Stimulated activated CD8-positive, alpha-beta memory T cell treated with anti-CD3 and anti-CD28 coated beads, Interleukin-7, amount 100 ng/mL, for 1 hour (primary cell): ENCODE measurements around the gene ARHGAP12.
"Not testable (repeated sequence)": the region's sequence is repeated elsewhere in the genome, so short reads cannot be mapped to it uniquely, and the experiment has no call there.

ENCODE experiments used
- DNase-seq, 2 donors: peaks; one replicate each; pipeline ENCODE4 v3.0.0-alpha.2; 2020; ENCODE audit warnings: low read depth in 2 of 2

ARHGAP12 gene

DNA sequence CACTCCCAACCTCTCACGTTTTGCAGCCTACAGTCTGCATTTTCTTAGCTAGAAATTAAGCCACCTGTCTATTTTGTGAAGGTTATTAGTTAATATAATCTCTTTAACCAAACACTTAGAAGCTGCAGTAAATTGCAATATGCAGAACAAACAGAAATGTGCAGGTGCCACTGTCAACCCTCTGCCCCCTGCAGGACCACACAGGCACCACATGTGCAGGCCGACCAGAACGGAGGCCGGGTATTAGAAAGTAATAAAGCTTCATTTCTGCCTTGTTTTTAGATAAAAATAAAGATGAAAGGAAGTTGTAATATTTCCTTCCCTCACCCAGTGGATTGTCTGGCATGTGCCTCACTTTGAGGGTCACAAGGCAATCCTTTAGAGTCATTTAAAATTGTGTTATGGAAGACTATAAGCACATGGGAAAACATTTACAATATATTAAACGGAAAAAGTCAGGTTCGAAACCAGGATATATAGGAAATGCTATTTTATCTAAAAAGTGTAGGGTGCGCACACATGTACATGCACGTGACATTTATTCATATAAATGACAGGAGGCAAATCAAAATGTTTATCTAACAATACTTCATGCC, 158.2 kb downstream of the ARHGAP12 start:
- peak in 1 of 2 donors; percentile 38 for DNase-seq

DNA sequence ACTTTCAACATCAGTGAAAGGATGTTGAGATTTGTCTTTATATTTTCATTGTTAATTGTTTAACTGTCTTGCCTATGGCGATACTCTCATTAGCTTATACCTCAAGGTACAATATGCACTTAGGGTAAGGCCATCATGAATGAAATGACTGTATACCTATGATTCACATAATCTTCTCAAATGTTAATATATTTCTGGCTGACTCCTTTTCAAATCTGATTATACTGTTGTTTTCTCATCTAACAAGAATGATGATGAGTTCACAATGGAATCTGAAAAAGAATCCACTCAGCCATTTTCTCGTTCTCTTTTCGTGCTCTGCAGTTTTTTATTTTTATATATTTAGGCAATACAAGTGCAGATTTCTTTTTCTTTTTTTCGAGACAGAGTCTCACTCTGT, 159.1 kb downstream of the ARHGAP12 start:
- DNase-seq, result no peak

DNA sequence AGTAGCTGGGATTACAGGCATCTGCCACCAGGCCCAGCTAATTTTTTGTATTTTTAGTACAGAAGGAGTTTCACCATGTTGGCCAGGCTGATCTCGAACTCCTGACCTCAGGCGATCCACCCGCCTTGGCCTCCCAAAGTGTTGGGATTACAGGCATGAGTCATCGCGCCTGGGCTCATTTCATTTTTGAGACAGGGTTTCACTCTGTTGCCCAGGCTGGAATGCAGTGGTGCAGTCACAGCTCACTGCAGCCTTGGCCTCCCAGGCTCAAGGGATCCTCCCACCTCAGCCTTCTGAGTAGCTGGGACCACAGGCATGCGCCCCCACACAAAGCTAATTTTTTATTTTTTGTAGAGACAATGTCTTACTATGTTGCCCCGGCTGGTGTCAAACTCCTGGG, 159.7 kb downstream of the ARHGAP12 start:
- not testable (repeated sequence) for DNase-seq

DNA sequence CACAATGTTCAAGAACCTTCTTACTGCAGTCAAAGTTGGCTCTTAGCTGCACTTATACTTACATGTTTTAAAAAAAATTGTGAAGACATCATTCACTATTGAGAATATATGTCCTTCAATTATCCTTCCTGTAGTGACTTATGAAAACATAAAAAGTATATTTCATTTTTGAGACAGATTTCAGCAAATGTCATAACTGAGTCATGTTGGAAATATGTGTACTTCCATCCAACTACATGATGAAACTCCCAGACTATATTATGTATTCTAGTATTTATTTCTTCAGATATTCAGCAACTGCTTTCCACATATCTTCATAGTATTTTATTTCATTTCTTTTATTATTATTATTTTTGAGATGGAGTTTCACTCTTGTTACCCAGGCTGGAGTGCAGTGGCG, 160.2 kb downstream of the ARHGAP12 start:
- no peak for DNase-seq

GRCh38 chr10:31765541-31765940, 163.1 kb downstream of the ARHGAP12 start:
- no peak for DNase-seq

- DNase-seq, result no peak
These were observed 166.3 kb downstream of the ARHGAP12 start for GRCh38 chr10:31762316-31762715.

- no peak for DNase-seq
These were observed 167.5 kb downstream of the ARHGAP12 start for GRCh38 chr10:31761156-31761555.

GRCh38 chr10:31760674-31761081, 168.0 kb downstream of the ARHGAP12 start:
- no peak for DNase-seq

DNA sequence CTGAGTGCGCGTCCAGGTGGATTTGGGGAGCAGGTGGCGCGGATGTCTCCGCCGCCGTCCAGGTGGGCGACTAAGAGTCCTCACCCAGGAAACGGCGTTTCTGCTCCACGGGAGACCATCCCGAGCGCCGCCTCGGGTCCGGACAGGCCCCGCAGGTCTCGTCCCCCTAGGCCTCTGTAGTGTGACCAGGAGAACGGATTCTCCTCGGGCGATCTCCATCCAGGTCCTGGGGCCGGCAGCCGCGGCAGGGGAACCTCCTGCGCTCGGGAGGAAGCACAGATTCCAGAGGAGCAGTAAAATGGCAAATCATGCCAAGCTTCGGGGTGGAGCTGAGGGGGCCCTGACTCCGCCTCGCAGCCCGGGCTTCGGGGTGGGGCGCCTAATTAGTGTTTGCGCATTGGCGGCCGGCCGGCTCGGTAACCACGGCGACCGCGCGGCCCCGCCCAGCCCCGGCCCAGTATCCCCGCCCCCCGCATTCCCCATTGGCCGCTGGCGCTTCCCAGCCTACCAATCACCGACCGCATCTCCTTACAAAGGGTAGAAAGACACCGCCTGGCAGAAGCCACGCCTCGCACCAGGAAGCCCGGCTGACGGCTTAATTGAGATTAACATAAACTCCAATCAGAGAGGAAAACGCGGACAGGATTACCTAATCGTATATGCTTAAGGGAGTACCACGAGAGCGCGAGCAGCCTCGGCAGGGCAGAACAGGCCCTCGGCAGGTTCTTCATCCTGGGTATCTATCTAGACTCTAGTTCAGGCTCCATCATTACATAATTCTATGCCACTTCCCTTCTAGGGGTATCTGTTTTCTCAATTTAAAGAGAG, 168.6 kb downstream of the ARHGAP12 start:
- DNase-seq, result peak; percentile 88

DNA sequence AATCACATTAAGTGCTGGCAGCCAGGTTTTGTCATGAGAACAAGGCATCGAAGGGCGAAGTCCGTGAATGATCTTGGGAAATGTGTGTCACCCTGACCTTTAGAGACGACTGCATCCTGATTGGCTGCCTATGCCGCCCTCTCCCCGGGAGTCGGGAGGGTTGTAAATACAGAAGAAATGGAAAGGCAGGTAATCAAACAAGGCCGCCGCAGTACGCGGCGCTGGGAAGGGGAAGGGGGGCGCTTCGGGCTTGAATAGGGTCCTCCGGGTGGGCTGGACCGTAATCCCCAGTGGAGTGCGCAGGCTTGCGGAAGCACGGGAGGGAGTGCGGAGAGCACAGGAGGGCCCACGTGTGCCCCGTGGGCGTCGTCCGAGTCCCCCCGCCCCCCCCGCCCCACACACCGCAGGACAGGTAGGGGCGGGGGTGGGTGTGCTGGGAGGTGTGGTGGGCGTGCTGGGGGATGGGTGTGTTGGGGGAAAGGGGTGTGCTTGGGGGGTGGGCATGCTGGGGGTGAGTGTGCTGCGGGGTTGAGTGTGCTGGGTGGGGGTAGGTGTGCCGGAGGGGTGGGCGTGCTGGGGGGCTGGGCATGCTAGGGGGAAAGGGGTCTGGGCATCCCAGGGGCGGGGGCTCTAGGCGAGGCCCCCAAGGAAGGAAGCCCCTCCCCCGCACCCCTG, 169.4 kb downstream of the ARHGAP12 start:
- peak in 1 of 2 donors; percentile 20 for DNase-seq

DNA sequence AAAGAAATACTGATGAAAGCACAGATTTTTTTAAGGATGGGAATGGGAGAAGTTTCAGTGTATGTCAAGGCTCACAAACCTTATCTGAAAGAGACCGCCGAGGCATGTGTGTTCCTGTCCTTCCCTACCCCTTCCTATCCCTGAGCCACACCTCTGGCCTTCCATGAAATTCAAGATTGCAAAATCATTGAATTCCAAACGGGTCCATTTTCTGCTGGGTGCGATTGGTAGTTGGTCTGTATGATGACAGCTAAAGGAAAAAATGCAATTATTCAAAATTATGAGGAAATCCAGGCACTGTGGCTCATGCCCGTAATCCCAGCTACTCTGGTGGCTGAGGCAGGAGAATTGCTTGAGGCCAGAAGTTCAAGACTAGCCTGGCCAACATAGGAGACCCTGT, 170.1 kb downstream of the ARHGAP12 start:
- DNase-seq, result no peak

GRCh38 chr10:31757831-31758230, 170.8 kb downstream of the ARHGAP12 start:
- DNase-seq, result no peak

- DNase-seq, result no peak
These were observed 171.2 kb downstream of the ARHGAP12 start for GRCh38 chr10:31757386-31757791.

DNA sequence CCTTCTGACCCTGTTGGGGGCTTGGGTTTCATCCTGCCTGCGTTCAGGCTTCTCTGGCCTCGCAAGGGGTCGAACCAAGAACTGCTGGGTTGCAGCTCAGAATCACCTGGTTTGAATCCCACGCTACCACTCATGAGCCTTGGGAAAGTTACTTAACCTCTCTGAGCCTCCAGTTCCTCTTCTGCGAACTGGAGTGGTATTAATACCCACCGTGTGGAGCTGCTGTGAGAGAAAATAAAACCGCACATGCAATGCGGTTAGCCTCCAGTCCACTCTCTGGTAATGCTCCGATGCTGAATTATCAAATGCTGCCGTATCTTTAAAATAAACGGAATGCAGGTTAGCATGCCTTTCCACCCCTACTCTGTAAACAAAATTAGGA, 171.9 kb downstream of the ARHGAP12 start:
- DNase-seq, result no peak

DNA sequence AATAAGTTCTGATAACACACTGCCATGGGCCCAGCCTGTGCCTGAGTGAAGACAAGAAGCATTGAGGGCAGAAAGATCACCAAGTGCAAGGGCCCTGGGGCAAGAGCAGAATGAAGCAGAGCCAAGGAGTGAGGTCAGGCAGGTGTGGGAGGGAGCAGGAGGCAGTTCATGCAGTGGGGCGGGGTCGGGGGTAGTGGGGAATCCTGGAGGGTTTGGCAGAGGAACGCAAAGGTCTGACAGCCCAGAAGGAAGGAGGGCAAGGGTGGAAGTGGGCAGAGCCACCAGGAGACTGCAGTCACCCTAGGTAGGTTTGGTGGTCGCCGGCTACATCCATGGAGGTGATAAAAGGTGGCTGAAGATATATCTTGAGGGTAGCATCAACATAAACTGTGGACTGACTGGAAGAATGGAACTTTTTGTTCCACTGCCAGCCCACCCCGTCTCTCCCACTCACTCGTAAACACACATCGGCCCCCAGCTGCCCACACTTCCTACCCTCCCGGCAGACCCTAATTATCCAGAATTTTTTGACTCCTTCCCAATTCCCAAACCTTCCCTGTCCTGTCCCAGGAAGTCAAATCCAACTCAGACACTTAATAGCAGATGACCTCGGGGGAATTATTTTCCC, 172.4 kb downstream of the ARHGAP12 start:
- no peak for DNase-seq
